WTC11 (cell line): ENCODE measurements around the gene PUS7. TPM values are rescaled to one million over a fixed set of nuclear protein-coding genes. Genes with fewer than 3 reads are reported as not detected.

ENCODE experiments used
- ATAC-seq: fragments of 200-7000 bp; cut with Tn5 transposase; 2 replicates; pipeline ENCODE4 v1.10.0; 2021; ENCODE audit warnings: mild to moderate bottlenecking, moderate library complexity
- CTCF ChIA-PET: fragments of 300-600 bp; sonication (Branson Sonifier 250); formaldehyde crosslinking; loops from one replicate; lab custom pipeline; 2021; ENCODE audit warnings: antibody characterized with exemption; lab: Charles Lee
- POLR2A ChIA-PET: fragments of 350-600 bp; sonication (Branson Sonifier 250); formaldehyde crosslinking; loops from one replicate; lab custom pipeline; 2021; ENCODE audit warnings: antibody characterized with exemption; lab: Charles Lee
- DNase-seq: peaks from one replicate; pipeline ENCODE4 v3.0.0; 2021; ENCODE audit warnings: low spot score
- H3K27ac Mint-ChIP-seq: 2 replicates; pipeline ENCODE4 v1.8.0; 2021; ENCODE audit warnings: mixed read lengths
- H3K27me3 Mint-ChIP-seq: 2 replicates; pipeline ENCODE4 v1.8.0; 2021; ENCODE audit warnings: low read depth, mild to moderate bottlenecking, moderate library complexity, mixed read lengths
- H3K36me3 Mint-ChIP-seq: 2 replicates; pipeline ENCODE4 v1.8.0; 2021; ENCODE audit warnings: mixed read lengths
- H3K4me1 Mint-ChIP-seq: 2 replicates; pipeline ENCODE4 v1.8.0; 2022; ENCODE audit warnings: mixed read lengths
- H3K4me3 Mint-ChIP-seq: 2 replicates; pipeline ENCODE4 v1.8.0; 2021; ENCODE audit warnings: mild to moderate bottlenecking, moderate library complexity, mixed read lengths
- H3K9me3 Mint-ChIP-seq: 2 replicates; pipeline ENCODE4 v1.8.0; 2021; ENCODE audit warnings: mixed read lengths
- CREM ChIP-seq: sonication (generic); formaldehyde crosslinking; IDR thresholded peaks from 2 replicates; pipeline ENCODE4 v1.8.1; 2022; ENCODE audit warnings: mild to moderate bottlenecking, missing genetic modification reagents, moderate library complexity
- ETV6 ChIP-seq: sonication (generic); formaldehyde crosslinking; IDR thresholded peaks from 2 replicates; pipeline ENCODE4 v1.8.1; 2022; ENCODE audit warnings: mild to moderate bottlenecking, missing genetic modification reagents
- FOXJ3 ChIP-seq: sonication (generic); formaldehyde crosslinking; IDR thresholded peaks from 2 replicates; pipeline ENCODE4 v1.9.0; 2021; ENCODE audit warnings: missing genetic modification reagents, mild to moderate bottlenecking, borderline replicate concordance
- FOXK1 ChIP-seq: sonication (generic); formaldehyde crosslinking; IDR thresholded peaks from 2 replicates; pipeline ENCODE4 v1.8.0; 2022; ENCODE audit warnings: mild to moderate bottlenecking, moderate library complexity, missing genetic modification reagents
- GTF2I ChIP-seq: fragments of 250-450 bp; sonication (Bioruptor Pico); conservative IDR thresholded peaks from 2 replicates; pipeline ENCODE4 v1.4.0; 2021; ENCODE audit warnings: mild to moderate bottlenecking
- HMGA2 ChIP-seq: fragments of 250-450 bp; sonication (Bioruptor Pico); IDR thresholded peaks from 2 replicates; pipeline ENCODE4 v1.4.0; 2021; ENCODE audit warnings: mild to moderate bottlenecking, moderate library complexity
- KAT7 ChIP-seq: sonication (generic); formaldehyde crosslinking; IDR thresholded peaks from 2 replicates; pipeline ENCODE4 v1.8.1; 2023; ENCODE audit warnings: missing genetic modification reagents, mild to moderate bottlenecking, borderline replicate concordance
- NFATC4 ChIP-seq: fragments of 250-450 bp; sonication (Bioruptor Pico); IDR thresholded peaks from 2 replicates; pipeline ENCODE4 v1.9.0; 2021; ENCODE audit warnings: mild to moderate bottlenecking
- NFE2L1 ChIP-seq: sonication (generic); formaldehyde crosslinking; IDR thresholded peaks from 2 replicates; pipeline ENCODE4 v1.8.1; 2023; ENCODE audit warnings: missing genetic modification reagents
- OVOL2 ChIP-seq: fragments of 250-450 bp; sonication (Bioruptor Pico); IDR thresholded peaks from 2 replicates; pipeline ENCODE4 v1.9.0; 2021; ENCODE audit warnings: mild to moderate bottlenecking, borderline replicate concordance
- RELA ChIP-seq: sonication (generic); formaldehyde crosslinking; IDR thresholded peaks from 2 replicates; pipeline ENCODE4 v1.8.1; 2022; ENCODE audit warnings: missing genetic modification reagents, mild to moderate bottlenecking, borderline replicate concordance
- TCF7 ChIP-seq: sonication (generic); formaldehyde crosslinking; IDR thresholded peaks from 2 replicates; pipeline ENCODE4 v1.8.0; 2022; ENCODE audit warnings: mild to moderate bottlenecking, low read depth, missing genetic modification reagents, moderate library complexity
- TEAD4 ChIP-seq: sonication (generic); formaldehyde crosslinking; IDR thresholded peaks from 2 replicates; pipeline ENCODE4 v1.8.0; 2022; ENCODE audit warnings: mild to moderate bottlenecking, missing genetic modification reagents
- ZNF138 ChIP-seq: sonication (generic); formaldehyde crosslinking; conservative IDR thresholded peaks from 2 replicates; pipeline ENCODE4 v1.8.1; 2022; ENCODE audit warnings: mild to moderate bottlenecking, moderate library complexity, missing genetic modification reagents
- ZNF232 ChIP-seq: sonication (generic); formaldehyde crosslinking; IDR thresholded peaks from 2 replicates; pipeline ENCODE4 v1.8.0; 2022; ENCODE audit warnings: mild to moderate bottlenecking, missing genetic modification reagents
- ZNF671 ChIP-seq: fragments of 250-450 bp; sonication (Bioruptor Pico); IDR thresholded peaks from 2 replicates; pipeline ENCODE4 v1.8.0; 2021; ENCODE audit warnings: mild to moderate bottlenecking
- total RNA-seq: library from RNA; stranded (reverse); gene quantifications from 3 replicates; pipeline ENCODE4 v1.2.3, GENCODE V29; 2021
- TF ChIP-seq, protein P1 (sequence below): sonication (generic); formaldehyde crosslinking; IDR thresholded peaks from 2 replicates; pipeline ENCODE4 v1.8.0; 2023; ENCODE audit warnings: missing genetic modification reagents, mild to moderate bottlenecking, borderline replicate concordance
- TF ChIP-seq, protein P2 (sequence below): sonication (generic); formaldehyde crosslinking; IDR thresholded peaks from 2 replicates; pipeline ENCODE4 v1.8.0; 2022; ENCODE audit warnings: mild to moderate bottlenecking, missing genetic modification reagents
- TF ChIP-seq, protein P3 (sequence below): fragments of 200-600 bp; IDR thresholded peaks from 2 replicates; pipeline ENCODE4 v1.8.0; 2022; ENCODE audit warnings: antibody characterized with exemption
- TF ChIP-seq, protein P4 (sequence below): fragments of 250-450 bp; sonication (Bioruptor Pico); IDR thresholded peaks from 2 replicates; pipeline ENCODE4 v1.9.0; 2021; ENCODE audit warnings: mild to moderate bottlenecking
- TF ChIP-seq, protein P5 (sequence below): sonication (generic); formaldehyde crosslinking; IDR thresholded peaks from 2 replicates; pipeline ENCODE4 v1.8.1; 2023; ENCODE audit warnings: mild to moderate bottlenecking, missing genetic modification reagents, moderate library complexity
- TF ChIP-seq, protein P6 (sequence below): sonication (generic); formaldehyde crosslinking; IDR thresholded peaks from 2 replicates; pipeline ENCODE4 v1.8.1; 2023; ENCODE audit warnings: mild to moderate bottlenecking, moderate library complexity, missing genetic modification reagents

The PUS7 gene
- total RNA-seq, 1 experiment from 2014 or later = 47.2 TPM

DNA sequence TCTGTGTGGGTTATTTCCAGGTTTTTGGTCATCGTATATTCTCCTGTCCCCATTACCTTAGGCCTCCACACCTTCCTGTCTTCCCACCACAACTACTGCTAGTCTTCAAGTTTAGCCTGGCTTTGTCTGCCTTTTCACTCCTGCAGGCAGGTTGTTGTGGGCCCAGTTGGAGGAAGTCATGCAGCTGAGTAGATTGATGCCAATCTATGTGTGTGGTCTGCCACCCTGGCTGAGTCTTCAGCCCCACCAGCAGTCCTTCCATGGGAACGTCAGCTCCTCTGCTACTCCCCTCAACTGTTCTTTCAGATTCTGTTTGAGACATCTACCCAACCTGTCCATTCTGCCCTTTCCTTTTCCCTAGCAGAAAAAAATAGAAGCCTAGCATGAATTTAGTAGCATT is 16.3 kb upstream of the PUS7 start:
- CTCF ChIA-PET = no interaction called here
- peaks cover under 1% of the 10 kb centered on the region; the same call in 1 of the 2 replicates for H3K4me1 Mint-ChIP-seq
- H3K36me3 Mint-ChIP-seq = peaks cover 37% of the 10 kb centered on the region
- TF ChIP-seq HMGA2 = no peak
- TF ChIP-seq ZNF671 (CRISPR knock-in tag) = no peak
- TF ChIP-seq, protein P1, sequence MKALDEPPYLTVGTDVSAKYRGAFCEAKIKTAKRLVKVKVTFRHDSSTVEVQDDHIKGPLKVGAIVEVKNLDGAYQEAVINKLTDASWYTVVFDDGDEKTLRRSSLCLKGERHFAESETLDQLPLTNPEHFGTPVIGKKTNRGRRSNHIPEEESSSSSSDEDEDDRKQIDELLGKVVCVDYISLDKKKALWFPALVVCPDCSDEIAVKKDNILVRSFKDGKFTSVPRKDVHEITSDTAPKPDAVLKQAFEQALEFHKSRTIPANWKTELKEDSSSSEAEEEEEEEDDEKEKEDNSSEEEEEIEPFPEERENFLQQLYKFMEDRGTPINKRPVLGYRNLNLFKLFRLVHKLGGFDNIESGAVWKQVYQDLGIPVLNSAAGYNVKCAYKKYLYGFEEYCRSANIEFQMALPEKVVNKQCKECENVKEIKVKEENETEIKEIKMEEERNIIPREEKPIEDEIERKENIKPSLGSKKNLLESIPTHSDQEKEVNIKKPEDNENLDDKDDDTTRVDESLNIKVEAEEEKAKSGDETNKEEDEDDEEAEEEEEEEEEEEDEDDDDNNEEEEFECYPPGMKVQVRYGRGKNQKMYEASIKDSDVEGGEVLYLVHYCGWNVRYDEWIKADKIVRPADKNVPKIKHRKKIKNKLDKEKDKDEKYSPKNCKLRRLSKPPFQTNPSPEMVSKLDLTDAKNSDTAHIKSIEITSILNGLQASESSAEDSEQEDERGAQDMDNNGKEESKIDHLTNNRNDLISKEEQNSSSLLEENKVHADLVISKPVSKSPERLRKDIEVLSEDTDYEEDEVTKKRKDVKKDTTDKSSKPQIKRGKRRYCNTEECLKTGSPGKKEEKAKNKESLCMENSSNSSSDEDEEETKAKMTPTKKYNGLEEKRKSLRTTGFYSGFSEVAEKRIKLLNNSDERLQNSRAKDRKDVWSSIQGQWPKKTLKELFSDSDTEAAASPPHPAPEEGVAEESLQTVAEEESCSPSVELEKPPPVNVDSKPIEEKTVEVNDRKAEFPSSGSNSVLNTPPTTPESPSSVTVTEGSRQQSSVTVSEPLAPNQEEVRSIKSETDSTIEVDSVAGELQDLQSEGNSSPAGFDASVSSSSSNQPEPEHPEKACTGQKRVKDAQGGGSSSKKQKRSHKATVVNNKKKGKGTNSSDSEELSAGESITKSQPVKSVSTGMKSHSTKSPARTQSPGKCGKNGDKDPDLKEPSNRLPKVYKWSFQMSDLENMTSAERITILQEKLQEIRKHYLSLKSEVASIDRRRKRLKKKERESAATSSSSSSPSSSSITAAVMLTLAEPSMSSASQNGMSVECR (CRISPR knock-in tag) = no peak
- TF ChIP-seq KAT7 (CRISPR knock-in tag) = no peak
- TF ChIP-seq NFE2L1 (CRISPR knock-in tag) = no peak
- TF ChIP-seq ZNF138 = no peak
- no peak for TF ChIP-seq GTF2I (CRISPR knock-in tag)
- TF ChIP-seq, protein P2, sequence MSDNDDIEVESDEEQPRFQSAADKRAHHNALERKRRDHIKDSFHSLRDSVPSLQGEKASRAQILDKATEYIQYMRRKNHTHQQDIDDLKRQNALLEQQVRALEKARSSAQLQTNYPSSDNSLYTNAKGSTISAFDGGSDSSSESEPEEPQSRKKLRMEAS = no peak
- TF ChIP-seq NFATC4 = no peak
- no peak for TF ChIP-seq ZNF232 (CRISPR knock-in tag)
- TF ChIP-seq, protein P3, sequence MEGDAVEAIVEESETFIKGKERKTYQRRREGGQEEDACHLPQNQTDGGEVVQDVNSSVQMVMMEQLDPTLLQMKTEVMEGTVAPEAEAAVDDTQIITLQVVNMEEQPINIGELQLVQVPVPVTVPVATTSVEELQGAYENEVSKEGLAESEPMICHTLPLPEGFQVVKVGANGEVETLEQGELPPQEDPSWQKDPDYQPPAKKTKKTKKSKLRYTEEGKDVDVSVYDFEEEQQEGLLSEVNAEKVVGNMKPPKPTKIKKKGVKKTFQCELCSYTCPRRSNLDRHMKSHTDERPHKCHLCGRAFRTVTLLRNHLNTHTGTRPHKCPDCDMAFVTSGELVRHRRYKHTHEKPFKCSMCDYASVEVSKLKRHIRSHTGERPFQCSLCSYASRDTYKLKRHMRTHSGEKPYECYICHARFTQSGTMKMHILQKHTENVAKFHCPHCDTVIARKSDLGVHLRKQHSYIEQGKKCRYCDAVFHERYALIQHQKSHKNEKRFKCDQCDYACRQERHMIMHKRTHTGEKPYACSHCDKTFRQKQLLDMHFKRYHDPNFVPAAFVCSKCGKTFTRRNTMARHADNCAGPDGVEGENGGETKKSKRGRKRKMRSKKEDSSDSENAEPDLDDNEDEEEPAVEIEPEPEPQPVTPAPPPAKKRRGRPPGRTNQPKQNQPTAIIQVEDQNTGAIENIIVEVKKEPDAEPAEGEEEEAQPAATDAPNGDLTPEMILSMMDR = no peak
- TF ChIP-seq, protein P4, sequence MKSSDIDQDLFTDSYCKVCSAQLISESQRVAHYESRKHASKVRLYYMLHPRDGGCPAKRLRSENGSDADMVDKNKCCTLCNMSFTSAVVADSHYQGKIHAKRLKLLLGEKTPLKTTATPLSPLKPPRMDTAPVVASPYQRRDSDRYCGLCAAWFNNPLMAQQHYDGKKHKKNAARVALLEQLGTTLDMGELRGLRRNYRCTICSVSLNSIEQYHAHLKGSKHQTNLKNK (CRISPR knock-in tag) = no peak
- no peak for TF ChIP-seq RELA (CRISPR knock-in tag)
- no peak for TF ChIP-seq TCF7 (CRISPR knock-in tag)
- no peak for TF ChIP-seq FOXK1
- no peak overlapping the region for H3K4me3 Mint-ChIP-seq
- no peak for ATAC-seq
- no peak overlapping the region for H3K27ac Mint-ChIP-seq
- no peaks in the 10 kb centered on the region for H3K9me3 Mint-ChIP-seq
- no peak for DNase-seq
- POLR2A ChIA-PET = no interaction called here
- H3K27me3 Mint-ChIP-seq = no peaks in the 10 kb centered on the region

DNA sequence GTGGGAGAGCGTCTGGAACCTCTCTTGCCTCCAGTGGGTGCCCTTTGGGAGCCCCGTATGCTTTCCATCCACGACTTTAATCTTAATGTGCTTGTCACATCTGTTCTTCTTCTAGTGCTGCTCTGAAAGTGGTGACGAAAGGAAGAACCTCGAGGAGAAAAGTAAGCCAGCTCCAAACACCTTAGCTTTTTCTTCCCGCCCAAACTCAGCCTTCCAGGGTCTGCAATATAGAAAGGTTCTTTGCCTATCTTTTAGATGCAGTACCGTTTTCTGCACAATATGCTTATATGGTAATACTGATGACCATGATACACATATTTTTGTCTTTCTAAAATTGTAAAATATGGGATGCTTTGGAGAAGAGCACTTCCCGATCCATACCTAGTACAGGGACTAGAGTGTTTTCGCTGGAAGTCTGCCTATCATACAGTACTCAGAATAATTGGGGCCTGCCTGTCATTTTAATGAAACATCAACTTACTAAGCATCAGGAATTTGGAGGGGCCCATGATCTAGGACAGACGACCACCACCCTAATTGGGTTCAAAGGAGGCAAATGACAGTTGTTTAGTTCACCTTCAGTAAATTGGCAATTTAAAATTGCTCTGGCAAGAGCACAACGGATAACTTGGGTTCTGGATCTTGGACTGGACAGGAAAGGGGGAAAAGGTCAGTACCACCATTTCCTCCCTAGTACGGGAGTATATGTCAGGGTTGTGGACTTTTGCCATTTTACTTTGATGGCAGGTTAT is 10.8 kb upstream of the PUS7 start:
- Mint-ChIP-seq H3K9me3 (no peaks in the 10 kb centered on the region), H3K27me3 (no peaks in the 10 kb centered on the region), H3K36me3 (peaks cover 7% of the 10 kb centered on the region), H3K4me1 (peaks cover 12% of the 10 kb centered on the region), H3K4me3 (peak overlapping the region; percentile 94), H3K27ac (peak overlapping the region; percentile 13; the same call in 1 of the 2 replicates)
- ATAC-seq (no peak), DNase-seq (no peak)
- no peak for TF ChIP-seq HMGA2
- TF ChIP-seq, protein P5, sequence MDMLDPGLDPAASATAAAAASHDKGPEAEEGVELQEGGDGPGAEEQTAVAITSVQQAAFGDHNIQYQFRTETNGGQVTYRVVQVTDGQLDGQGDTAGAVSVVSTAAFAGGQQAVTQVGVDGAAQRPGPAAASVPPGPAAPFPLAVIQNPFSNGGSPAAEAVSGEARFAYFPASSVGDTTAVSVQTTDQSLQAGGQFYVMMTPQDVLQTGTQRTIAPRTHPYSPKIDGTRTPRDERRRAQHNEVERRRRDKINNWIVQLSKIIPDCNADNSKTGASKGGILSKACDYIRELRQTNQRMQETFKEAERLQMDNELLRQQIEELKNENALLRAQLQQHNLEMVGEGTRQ = no peak
- TF ChIP-seq, protein P6, sequence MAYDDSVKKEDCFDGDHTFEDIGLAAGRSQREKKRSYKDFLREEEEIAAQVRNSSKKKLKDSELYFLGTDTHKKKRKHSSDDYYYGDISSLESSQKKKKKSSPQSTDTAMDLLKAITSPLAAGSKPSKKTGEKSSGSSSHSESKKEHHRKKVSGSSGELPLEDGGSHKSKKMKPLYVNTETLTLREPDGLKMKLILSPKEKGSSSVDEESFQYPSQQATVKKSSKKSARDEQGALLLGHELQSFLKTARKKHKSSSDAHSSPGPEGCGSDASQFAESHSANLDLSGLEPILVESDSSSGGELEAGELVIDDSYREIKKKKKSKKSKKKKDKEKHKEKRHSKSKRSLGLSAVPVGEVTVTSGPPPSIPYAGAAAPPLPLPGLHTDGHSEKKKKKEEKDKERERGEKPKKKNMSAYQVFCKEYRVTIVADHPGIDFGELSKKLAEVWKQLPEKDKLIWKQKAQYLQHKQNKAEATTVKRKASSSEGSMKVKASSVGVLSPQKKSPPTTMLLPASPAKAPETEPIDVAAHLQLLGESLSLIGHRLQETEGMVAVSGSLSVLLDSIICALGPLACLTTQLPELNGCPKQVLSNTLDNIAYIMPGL (CRISPR knock-in tag) = no peak
- no peak for TF ChIP-seq FOXJ3 (CRISPR knock-in tag)
- TF ChIP-seq ETV6 (CRISPR knock-in tag) = no peak
- TF ChIP-seq ZNF232 (CRISPR knock-in tag) = no peak
- no peak for TF ChIP-seq TEAD4 (CRISPR knock-in tag)
- no peak for TF ChIP-seq OVOL2 (CRISPR knock-in tag)
- TF ChIP-seq CREM (CRISPR knock-in tag) = no peak
- ChIA-PET CTCF (interaction anchor here (1.4 to 1.8 kb wide), 7 partner anchors 10 to 111 kb away, joined by 4 to 17 read pairs (median 7); partner anchors contain the start of genes EFCAB10 and PUS7), POLR2A (no interaction called here)
